CD4-positive, alpha-beta T cell (primary cell): ENCODE data around the gene MOGAT3. TPM values are rescaled to one million over a fixed set of nuclear protein-coding genes. Genes with fewer than 3 reads are reported as not detected.
"Not testable (repeated sequence)": the region's sequence is repeated elsewhere in the genome, so short reads cannot be mapped to it uniquely, and the experiment has no call there.

ENCODE experiments used
- ATAC-seq: fragments of 200-7000 bp; cut with Tn5 transposase; one replicate; pipeline ENCODE4 v1.10.0; 2022; ENCODE audit warnings: mild to moderate bottlenecking; ENCODE audit not compliant: poor library complexity
- CTCF ChIA-PET: fragments of 350-600 bp; sonication (Branson Sonifier 250); formaldehyde crosslinking; loops from one replicate; lab custom pipeline; 2021; ENCODE audit warnings: antibody characterized with exemption, inconsistent platforms; lab: Charles Lee
- POLR2A ChIA-PET: fragments of 350-600 bp; sonication (Branson Sonifier 250); formaldehyde crosslinking; loops from one replicate; lab custom pipeline; 2021; ENCODE audit warnings: antibody characterized with exemption, inconsistent platforms; lab: Charles Lee
- DNase-seq, 14 experiments: peaks; one replicate each; pipeline ENCODE4 v3.0.0-alpha.2; 2013 to 2020; ENCODE audit warnings: mixed read lengths in 2 of 14
- H3K27ac ChIP-seq, 2 donors: one replicate each; pipeline versions ENCODE4 v1.5.1 to v1.7.0; 2013; ENCODE audit warnings: low read length in 2 of 2, low read depth in 1 of 2, mild to moderate bottlenecking in 1 of 2
- H3K27me3 ChIP-seq, 2 experiments: 1 replicate in 1 of 2; 2 replicates in 1 of 2; pipeline versions ENCODE4 v1.6.1 to v1.7.0; 2013; ENCODE audit warnings: low read length in 2 of 2, control low read depth in 1 of 2, mild to moderate bottlenecking in 1 of 2, moderate library complexity in 1 of 2; ENCODE audit not compliant: insufficient read depth in 2 of 2, control insufficient read depth in 1 of 2
- H3K36me3 ChIP-seq: one replicate; pipeline ENCODE4 v1.6.1; 2013; ENCODE audit warnings: low read length, control low read depth; ENCODE audit not compliant: insufficient read depth
- H3K4me1 ChIP-seq: one replicate; pipeline ENCODE4 v1.6.1; 2013; ENCODE audit warnings: low read length, control low read depth; ENCODE audit not compliant: insufficient read depth
- H3K4me3 ChIP-seq: one replicate; pipeline ENCODE4 v1.5.1; 2013; ENCODE audit warnings: mild to moderate bottlenecking, low read length, moderate library complexity
- H3K9me3 ChIP-seq, 2 experiments: 1 replicate in 1 of 2; 2 replicates in 1 of 2; pipeline versions ENCODE4 v1.6.1 to v1.7.0; 2013; ENCODE audit warnings: low read length in 2 of 2, mild to moderate bottlenecking in 2 of 2, control low read depth in 1 of 2, moderate library complexity in 1 of 2; ENCODE audit not compliant: control insufficient read depth in 1 of 2, insufficient read depth in 1 of 2
- H3K27ac Mint-ChIP-seq: one replicate; pipeline ENCODE4 v1.8.0; 2020; ENCODE audit warnings: mixed read lengths
- H3K27me3 Mint-ChIP-seq: one replicate; pipeline ENCODE4 v1.8.0; 2021; ENCODE audit warnings: mixed read lengths
- H3K36me3 Mint-ChIP-seq: one replicate; pipeline ENCODE4 v1.8.0; 2021; ENCODE audit warnings: low read depth, mixed read lengths
- H3K4me1 Mint-ChIP-seq: one replicate; pipeline ENCODE4 v1.8.0; 2021; ENCODE audit warnings: low read depth, mixed read lengths
- H3K4me3 Mint-ChIP-seq: one replicate; pipeline ENCODE4 v1.8.0; 2020; ENCODE audit warnings: mild to moderate bottlenecking, mixed read lengths
- H3K9me3 Mint-ChIP-seq: one replicate; pipeline ENCODE4 v1.8.0; 2020; ENCODE audit warnings: mixed read lengths
- CTCF ChIP-seq: fragments of 200-600 bp; IDR thresholded peaks from one replicate; pipeline ENCODE4 v1.8.0; 2022; ENCODE audit warnings: antibody characterized with exemption, mild to moderate bottlenecking
- intact Hi-C, 2 experiments: fragments of 100-400 bp; cut with DNase I in 1 of 2; cut with micrococcal nuclease in 1 of 2; formaldehyde crosslinking; loops; one replicate each; pipeline versions ENCODE4 v1.15.1 to v1.9.0; 2023 to 2025; cut with DNase I, micrococcal nuclease
- total RNA-seq, 174 experiments: library from RNA in 2 of 174; stranded (reverse) in 2 of 174; gene quantifications; one replicate each; pipeline ENCODE4 v1.2.3 and lab custom pipeline; 2021 to 2026

Gene MOGAT3
- total RNA-seq, 2 experiments from 2014 or later: 0.11 TPM; not detected in 1

- peaks cover 36% of the 10 kb centered on the region for H3K27me3 Mint-ChIP-seq
- CTCF ChIA-PET: interaction anchor here (0.5 to 2.6 kb wide), 2 partner anchors 10 to 304 kb away, joined by 3 to 7 read pairs; no protein-coding TSS in a partner anchor
- H3K27ac Mint-ChIP-seq: no peak overlapping the region
- ATAC-seq (no peak), DNase-seq (no peak)
- H3K9me3 ChIP-seq: peaks cover 0 to 13% of the 10 kb centered on the region in 2 experiments
- H3K36me3 ChIP-seq: no peaks in the 10 kb centered on the region
- H3K4me1 Mint-ChIP-seq: peaks cover 15% of the 10 kb centered on the region
- no peaks in the 10 kb centered on the region for H3K9me3 Mint-ChIP-seq
- peaks cover 4% of the 10 kb centered on the region for H3K36me3 Mint-ChIP-seq
- H3K4me3 Mint-ChIP-seq: no peak overlapping the region
- TF ChIP-seq CTCF: no peak
- intact Hi-C loops: no loop called here
- H3K4me3 ChIP-seq: no peak overlapping the region
- peaks cover 37% of the 10 kb centered on the region for H3K4me1 ChIP-seq
- POLR2A ChIA-PET: interaction anchor here (1.4 kb wide), 1 partner anchor 15 kb away, joined by 4 read pairs; the partner anchor contains the start of gene ZNHIT1
- peaks cover 18 to 24% of the 10 kb centered on the region in 2 experiments for H3K27me3 ChIP-seq
- H3K27ac ChIP-seq: no peak overlapping the region
Measured at GRCh38 chr7:101202603-101202918, 1.7 kb upstream of the MOGAT3 start.

GRCh38 chr7:101201695-101202602 is 1.1 kb upstream of the MOGAT3 start:
- intact Hi-C loops: no loop called here
- H3K4me3 Mint-ChIP-seq: no peak overlapping the region
- peaks cover 15% of the 10 kb centered on the region for H3K4me1 Mint-ChIP-seq
- peaks cover 40% of the 10 kb centered on the region for H3K27me3 Mint-ChIP-seq
- no peak overlapping the region for H3K27ac Mint-ChIP-seq
- DNase-seq (peak in 1 of 14 experiments; percentile 25), ATAC-seq (no peak)
- TF ChIP-seq CTCF: no peak
- Histone ChIP-seq H3K4me3 (no peak overlapping the region), H3K27ac (no peak overlapping the region), H3K9me3 (peaks cover 0 to 13% of the 10 kb centered on the region in 2 experiments), H3K27me3 (peaks cover 18 to 24% of the 10 kb centered on the region in 2 experiments), H3K36me3 (no peaks in the 10 kb centered on the region), H3K4me1 (peaks cover 37% of the 10 kb centered on the region)
- ChIA-PET CTCF (interaction anchor here (0.5 kb wide), 2 partner anchors 19 to 303 kb away, joined by 3 to 5 read pairs; no protein-coding TSS in a partner anchor), POLR2A (interaction anchor here (1.4 kb wide), 1 partner anchor 16 kb away, joined by 4 read pairs; the partner anchor contains the start of gene ZNHIT1)
- peaks cover 4% of the 10 kb centered on the region for H3K36me3 Mint-ChIP-seq
- H3K9me3 Mint-ChIP-seq: no peaks in the 10 kb centered on the region

- no peak overlapping the region for H3K27ac ChIP-seq
- peaks cover 40% of the 10 kb centered on the region for H3K27me3 Mint-ChIP-seq
- no peak overlapping the region for H3K27ac Mint-ChIP-seq
- DNase-seq (no peak), ATAC-seq (no peak)
- H3K36me3 ChIP-seq: no peaks in the 10 kb centered on the region
- ChIA-PET POLR2A (no interaction called here), CTCF (no interaction called here)
- H3K27me3 ChIP-seq: peaks cover 18 to 24% of the 10 kb centered on the region in 2 experiments
- H3K4me1 ChIP-seq: peaks cover 37% of the 10 kb centered on the region
- no peaks in the 10 kb centered on the region for H3K9me3 Mint-ChIP-seq
- TF ChIP-seq CTCF: no peak
- H3K4me3 Mint-ChIP-seq: no peak overlapping the region
- peaks cover 4% of the 10 kb centered on the region for H3K36me3 Mint-ChIP-seq
- peaks cover 15% of the 10 kb centered on the region for H3K4me1 Mint-ChIP-seq
- peaks cover 0 to 13% of the 10 kb centered on the region in 2 experiments for H3K9me3 ChIP-seq
- no peak overlapping the region for H3K4me3 ChIP-seq
- intact Hi-C loops: no loop called here
Measured at GRCh38 chr7:101200504-101200861, 353 bp downstream of the MOGAT3 start.

GRCh38 chr7:101199522-101199921 is 1.3 kb downstream of the MOGAT3 start:
- H3K27ac ChIP-seq, H3K36me3 Mint-ChIP-seq, DNase-seq, H3K4me3 ChIP-seq, ATAC-seq, POLR2A ChIA-PET, H3K4me3 Mint-ChIP-seq, H3K27ac Mint-ChIP-seq, intact Hi-C loops, H3K9me3 Mint-ChIP-seq, H3K36me3 ChIP-seq: not testable (repeated sequence)
- H3K27me3 ChIP-seq: peaks cover 18 to 24% of the 10 kb centered on the region in 2 experiments
- CTCF ChIA-PET: interaction anchor here (0.6 kb wide), 1 partner anchor 30 kb away, joined by 3 read pairs; no protein-coding TSS in a partner anchor
- Mint-ChIP-seq H3K27me3 (peaks cover 44% of the 10 kb centered on the region), H3K4me1 (peaks cover 15% of the 10 kb centered on the region)
- peaks cover 0 to 13% of the 10 kb centered on the region in 2 experiments for H3K9me3 ChIP-seq
- H3K4me1 ChIP-seq: peaks cover 31% of the 10 kb centered on the region
